ENCODE results near the gene MYRIP.

DNA sequence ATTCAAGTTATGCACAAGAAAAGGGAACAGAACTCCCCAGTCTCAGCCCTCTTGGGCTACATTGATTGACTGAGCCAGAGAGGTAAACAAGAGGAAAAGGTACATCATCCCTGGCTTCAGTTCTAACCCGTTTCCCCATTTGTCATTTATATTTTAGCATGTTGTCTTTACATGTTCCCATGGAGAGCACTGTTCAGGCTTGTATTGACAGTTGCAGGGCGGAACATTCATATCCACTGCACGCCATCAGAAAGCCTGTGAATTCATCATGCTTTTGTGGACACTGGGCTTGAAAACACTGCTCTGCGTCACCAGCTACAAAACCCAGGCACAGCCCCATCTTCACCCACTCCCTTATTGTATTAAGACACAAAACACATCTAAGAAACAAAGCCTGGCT is 259.2 kb downstream of the MYRIP start:
- TF ChIP-seq POLR2A (IDR thresholded peaks at IDR 0.05; ENCODE audit: low read depth, low read length) (no peak), MAFK (IDR thresholded peaks at IDR 0.05; ENCODE audit: low read depth, low read length) (no peak), CEBPB (IDR thresholded peaks at IDR 0.05; ENCODE audit: low read depth, low read length) (no peak), FOS (IDR thresholded peaks at IDR 0.05; ENCODE audit: low read depth, low read length) (no peak), MAZ (IDR thresholded peaks at IDR 0.05; ENCODE audit: borderline replicate concordance, low read depth, low read length) (no peak), SMC3 (IDR thresholded peaks at IDR 0.05; ENCODE audit: low read depth, low read length) (no peak), RCOR1 (IDR thresholded peaks at IDR 0.05; ENCODE audit: insufficient replicate concordance, low read length) (no peak), RAD21 (IDR thresholded peaks at IDR 0.05; ENCODE audit: low read length) (no peak), MXI1 (IDR thresholded peaks at IDR 0.05; ENCODE audit: borderline replicate concordance, low read depth, low read length) (no peak)
- TF ChIP-seq, protein P1, sequence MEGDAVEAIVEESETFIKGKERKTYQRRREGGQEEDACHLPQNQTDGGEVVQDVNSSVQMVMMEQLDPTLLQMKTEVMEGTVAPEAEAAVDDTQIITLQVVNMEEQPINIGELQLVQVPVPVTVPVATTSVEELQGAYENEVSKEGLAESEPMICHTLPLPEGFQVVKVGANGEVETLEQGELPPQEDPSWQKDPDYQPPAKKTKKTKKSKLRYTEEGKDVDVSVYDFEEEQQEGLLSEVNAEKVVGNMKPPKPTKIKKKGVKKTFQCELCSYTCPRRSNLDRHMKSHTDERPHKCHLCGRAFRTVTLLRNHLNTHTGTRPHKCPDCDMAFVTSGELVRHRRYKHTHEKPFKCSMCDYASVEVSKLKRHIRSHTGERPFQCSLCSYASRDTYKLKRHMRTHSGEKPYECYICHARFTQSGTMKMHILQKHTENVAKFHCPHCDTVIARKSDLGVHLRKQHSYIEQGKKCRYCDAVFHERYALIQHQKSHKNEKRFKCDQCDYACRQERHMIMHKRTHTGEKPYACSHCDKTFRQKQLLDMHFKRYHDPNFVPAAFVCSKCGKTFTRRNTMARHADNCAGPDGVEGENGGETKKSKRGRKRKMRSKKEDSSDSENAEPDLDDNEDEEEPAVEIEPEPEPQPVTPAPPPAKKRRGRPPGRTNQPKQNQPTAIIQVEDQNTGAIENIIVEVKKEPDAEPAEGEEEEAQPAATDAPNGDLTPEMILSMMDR (conservative IDR thresholded peaks at IDR 0.05; ENCODE audit: low read depth, low read length) = no peak
- TF ChIP-seq, protein P2, sequence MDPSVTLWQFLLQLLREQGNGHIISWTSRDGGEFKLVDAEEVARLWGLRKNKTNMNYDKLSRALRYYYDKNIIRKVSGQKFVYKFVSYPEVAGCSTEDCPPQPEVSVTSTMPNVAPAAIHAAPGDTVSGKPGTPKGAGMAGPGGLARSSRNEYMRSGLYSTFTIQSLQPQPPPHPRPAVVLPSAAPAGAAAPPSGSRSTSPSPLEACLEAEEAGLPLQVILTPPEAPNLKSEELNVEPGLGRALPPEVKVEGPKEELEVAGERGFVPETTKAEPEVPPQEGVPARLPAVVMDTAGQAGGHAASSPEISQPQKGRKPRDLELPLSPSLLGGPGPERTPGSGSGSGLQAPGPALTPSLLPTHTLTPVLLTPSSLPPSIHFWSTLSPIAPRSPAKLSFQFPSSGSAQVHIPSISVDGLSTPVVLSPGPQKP (IDR thresholded peaks at IDR 0.05; ENCODE audit: borderline replicate concordance, low read depth, low read length) = no peak
- TF ChIP-seq, protein P3, sequence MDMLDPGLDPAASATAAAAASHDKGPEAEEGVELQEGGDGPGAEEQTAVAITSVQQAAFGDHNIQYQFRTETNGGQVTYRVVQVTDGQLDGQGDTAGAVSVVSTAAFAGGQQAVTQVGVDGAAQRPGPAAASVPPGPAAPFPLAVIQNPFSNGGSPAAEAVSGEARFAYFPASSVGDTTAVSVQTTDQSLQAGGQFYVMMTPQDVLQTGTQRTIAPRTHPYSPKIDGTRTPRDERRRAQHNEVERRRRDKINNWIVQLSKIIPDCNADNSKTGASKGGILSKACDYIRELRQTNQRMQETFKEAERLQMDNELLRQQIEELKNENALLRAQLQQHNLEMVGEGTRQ (IDR thresholded peaks at IDR 0.05; ENCODE audit: low read depth, low read length) = no peak
